Right forelimb (tissue), 1 donor: Measurements from ENCODE around the gene ZNF284.
"Not testable (repeated sequence)": the region's sequence is repeated elsewhere in the genome, so short reads cannot be mapped to it uniquely, and the experiment has no call there.

Experiments
- DNase-seq: peaks from one replicate; pipeline ENCODE4 v3.0.0-alpha.2; 2018

Gene ZNF284

GRCh38 chr19:44112802-44113137, 40.8 kb downstream of the ZNF284 start:
- no peak for DNase-seq

DNA sequence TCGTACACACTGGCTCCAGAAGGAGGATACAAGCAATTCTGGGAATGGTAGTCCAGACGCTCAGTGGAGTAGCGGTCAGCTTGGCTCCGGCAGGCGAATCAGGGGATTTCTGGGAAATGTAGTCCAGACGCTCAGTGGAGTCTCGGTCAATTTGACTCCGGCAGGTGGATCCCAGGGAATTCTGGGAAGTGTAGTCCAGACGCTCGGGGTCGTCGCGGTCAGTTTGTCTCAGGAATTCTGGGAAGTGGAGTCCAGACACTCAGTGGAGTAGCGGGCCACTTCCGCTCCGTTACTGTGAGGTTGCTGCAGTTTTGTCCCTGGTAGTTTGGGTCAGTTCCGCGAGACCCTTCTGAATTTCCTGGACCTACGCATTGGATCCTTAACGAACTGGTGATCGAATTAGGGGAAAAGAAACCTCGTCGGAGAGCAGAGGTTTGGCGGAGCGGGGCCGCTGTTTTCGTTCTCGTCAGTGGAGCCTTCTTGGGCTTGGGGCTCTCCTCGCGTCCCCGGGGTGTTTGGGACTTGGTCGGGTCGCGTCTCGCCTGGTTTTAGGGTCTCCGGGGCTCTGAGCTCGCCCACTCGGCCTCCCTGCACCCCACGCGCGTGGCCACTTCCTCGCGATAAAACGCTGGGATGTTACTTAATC, 41.3 kb downstream of the ZNF284 start, which contains the start of gene ZNF225:
Gene ZNF225, plus strand, starts transcription at position 262 of the 646 bp plus-strand sequence. CDS start 2,429 bp downstream, outside the sequence.
- DNase-seq, result peak; percentile 94

DNA sequence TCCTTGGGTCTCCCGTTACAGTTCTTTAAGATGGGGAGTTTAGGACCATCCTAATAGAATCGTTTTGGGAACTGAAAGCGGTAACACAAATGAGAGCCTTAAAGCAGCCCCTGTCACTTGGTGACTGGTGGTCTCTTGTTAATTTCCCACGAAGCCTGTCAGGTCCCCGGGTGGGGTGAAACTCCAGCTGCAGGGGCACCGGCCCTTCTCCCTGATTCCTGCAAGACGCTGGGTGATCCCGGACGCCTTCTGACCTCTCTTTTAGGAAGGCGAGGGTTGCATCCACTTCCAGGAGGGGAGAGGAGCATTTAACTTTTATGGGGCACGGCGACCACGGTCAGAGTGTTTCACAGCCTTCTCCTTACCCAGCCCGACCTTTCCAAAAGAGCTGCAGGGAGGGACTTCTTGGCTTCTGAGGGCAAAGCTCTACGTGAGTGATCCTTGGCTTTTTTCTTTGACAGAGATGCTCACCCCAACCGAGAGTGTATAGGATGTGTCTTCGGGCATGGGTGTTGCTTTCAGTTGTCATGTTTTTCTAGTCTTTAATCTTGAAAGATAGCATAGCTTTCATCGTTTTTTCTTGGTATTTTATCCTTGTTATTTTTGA, 41.9 kb downstream of the ZNF284 start:
- no peak for DNase-seq

DNA sequence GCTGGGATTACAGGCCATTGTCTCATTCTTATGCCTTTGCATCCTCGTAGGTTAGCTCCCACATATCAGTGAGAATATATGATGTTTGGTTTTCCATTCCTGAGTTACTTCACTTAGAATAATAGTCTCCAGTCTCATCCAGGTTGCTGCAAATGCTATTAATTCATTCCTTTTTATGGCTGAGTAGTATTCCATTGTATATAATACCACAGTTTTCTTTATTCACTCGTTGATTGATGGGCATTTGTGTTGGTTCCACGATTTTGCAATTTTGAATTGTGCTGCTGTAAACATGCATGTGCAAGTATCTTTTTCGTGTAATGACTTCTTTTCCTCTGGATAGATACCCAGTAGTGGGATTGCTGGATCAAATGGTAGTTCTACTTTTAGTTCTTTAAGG, 49.2 kb downstream of the ZNF284 start:
- not testable (repeated sequence) for DNase-seq

DNA sequence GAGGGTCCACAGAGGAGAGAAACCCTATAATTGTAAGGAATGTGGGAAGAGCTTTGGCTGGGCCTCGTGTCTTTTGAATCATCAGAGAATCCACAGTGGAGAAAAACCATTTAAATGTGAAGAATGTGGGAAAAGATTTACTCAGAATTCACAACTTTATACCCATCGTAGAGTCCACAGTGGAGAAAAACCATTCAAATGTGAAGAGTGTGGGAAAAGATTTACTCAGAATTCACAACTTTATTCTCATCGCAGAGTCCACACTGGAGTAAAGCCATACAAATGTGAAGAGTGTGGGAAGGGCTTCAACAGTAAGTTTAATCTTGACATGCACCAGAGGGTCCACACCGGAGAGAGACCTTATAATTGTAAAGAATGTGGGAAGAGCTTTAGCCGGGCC, 60.0 kb downstream of the ZNF284 start:
- DNase-seq, result no peak
